Measurements from ENCODE around the gene PRAF2. TPM values are rescaled to one million over a fixed set of nuclear protein-coding genes. Genes with fewer than 3 reads are reported as not detected.
A peak's percentile ranks its signal among the peaks of the same experiment; 100 is the strongest.

Gene PRAF2
- polyA plus RNA-seq, 4 donors: 37.1 to 47.1 (median 42.3) TPM

- DNase-seq (ENCODE audit: low read depth in 4 of 4, low spot score in 3 of 4): no peak
Measured at GRCh38 chrX:49043987-49044281, 29.9 kb downstream of the PRAF2 start.

- peak; percentile 88 to 95 (median 93) for DNase-seq (ENCODE audit: low read depth in 4 of 4, low spot score in 3 of 4)
Measured at GRCh38 chrX:49043220-49043986, 30.4 kb downstream of the PRAF2 start, which contains the start of gene TFE3. Gene TFE3, minus strand, starts transcription at chrX:49043357. Its CDS starts 131 bp downstream, at chrX:49043226.

GRCh38 chrX:49042581-49043219, 31.1 kb downstream of the PRAF2 start:
- DNase-seq (ENCODE audit: low read depth in 4 of 4, low spot score in 3 of 4): no peak

GRCh38 chrX:49041744-49042580, 31.8 kb downstream of the PRAF2 start:
- DNase-seq (ENCODE audit: low read depth in 4 of 4, low spot score in 3 of 4): no peak

- no peak for DNase-seq (ENCODE audit: low read depth in 4 of 4, low spot score in 3 of 4)
Measured at GRCh38 chrX:49040376-49040955, 33.3 kb downstream of the PRAF2 start.

GRCh38 chrX:49039598-49040375, 34.0 kb downstream of the PRAF2 start:
- peak in 2 of 4 donors; percentile 39 to 53 for DNase-seq (ENCODE audit: low read depth in 4 of 4, low spot score in 3 of 4)

- no peak for DNase-seq (ENCODE audit: low read depth in 4 of 4, low spot score in 3 of 4)
Measured at GRCh38 chrX:49037883-49038475, 35.8 kb downstream of the PRAF2 start.

GRCh38 chrX:49030283-49030682, 43.5 kb downstream of the PRAF2 start:
- DNase-seq (ENCODE audit: low read depth in 4 of 4, low spot score in 3 of 4): no peak

GRCh38 chrX:49029876-49030275, 43.9 kb downstream of the PRAF2 start:
- no peak for DNase-seq (ENCODE audit: low read depth in 4 of 4, low spot score in 3 of 4)

Other genes starting within 250 kb of the PRAF2 start
- under 1 TPM in 3 of 4 donors, not detected in 1; 0.04 to 0.21 (median 0.17) TPM for gene ERAS, start 247.5 kb downstream of the PRAF2 start, polyA plus RNA-seq (ENCODE audit: insufficient read length in 4 of 4)
- 10 to 100 TPM in 2 of 4 donors, 1 to 10 TPM in 2; 6.0 to 20.2 (median 11.3) TPM for gene PCSK1N, start 238.4 kb downstream of the PRAF2 start, polyA plus RNA-seq (ENCODE audit: insufficient read length in 4 of 4)
- 10 to 100 TPM; 38.7 to 58.2 (median 40.4) TPM for gene TIMM17B, start 176.2 kb downstream of the PRAF2 start, polyA plus RNA-seq (ENCODE audit: insufficient read length in 4 of 4)
- 10 to 100 TPM; 72.7 to 85.3 (median 77.8) TPM for gene PQBP1, start 176.1 kb downstream of the PRAF2 start, polyA plus RNA-seq (ENCODE audit: insufficient read length in 4 of 4)
- 10 to 100 TPM; 34.2 to 36.6 (median 35.9) TPM for gene SLC35A2, start 162.4 kb downstream of the PRAF2 start, polyA plus RNA-seq (ENCODE audit: insufficient read length in 4 of 4)
- 1 to 10 TPM; 5.9 to 7.7 (median 7.4) TPM for gene PIM2, start 155.0 kb downstream of the PRAF2 start, polyA plus RNA-seq (ENCODE audit: insufficient read length in 4 of 4)
- 10 to 100 TPM; 60.6 to 66.9 (median 64.5) TPM for gene OTUD5, start 116.4 kb downstream of the PRAF2 start, polyA plus RNA-seq (ENCODE audit: insufficient read length in 4 of 4)
- gene KCND1, start 102.2 kb downstream of the PRAF2 start, polyA plus RNA-seq (ENCODE audit: insufficient read length in 4 of 4): 1 to 10 TPM; 2.5 to 4.1 (median 2.9) TPM
- 10 to 100 TPM; 42.5 to 56.1 (median 48.4) TPM for gene GRIPAP1, start 71.7 kb downstream of the PRAF2 start, polyA plus RNA-seq (ENCODE audit: insufficient read length in 4 of 4)
- gene TFE3, start 30.6 kb downstream of the PRAF2 start, polyA plus RNA-seq (ENCODE audit: insufficient read length in 4 of 4): 10 to 100 TPM; 28.7 to 32.8 (median 30.6) TPM
- 10 to 100 TPM; 10.2 to 12.7 (median 11.2) TPM for gene CCDC120, start 15.0 kb downstream of the PRAF2 start, polyA plus RNA-seq (ENCODE audit: insufficient read length in 4 of 4)
- 10 to 100 TPM; 54.1 to 57.3 (median 55.3) TPM for gene WDR45, start 5.9 kb upstream of the PRAF2 start, polyA plus RNA-seq (ENCODE audit: insufficient read length in 4 of 4)
- gene GPKOW, start 49.7 kb upstream of the PRAF2 start, polyA plus RNA-seq (ENCODE audit: insufficient read length in 4 of 4): 10 to 100 TPM; 21.4 to 28.3 (median 24.5) TPM
- gene MAGIX, start 88.8 kb upstream of the PRAF2 start, polyA plus RNA-seq (ENCODE audit: insufficient read length in 4 of 4): 1 to 10 TPM; 4.3 to 7.9 (median 5.5) TPM
- gene PLP2, start 97.9 kb upstream of the PRAF2 start, polyA plus RNA-seq (ENCODE audit: insufficient read length in 4 of 4): 10 to 100 TPM; 33.5 to 41.7 (median 36.1) TPM
- 1 to 10 TPM; 3.5 to 5.1 (median 4.5) TPM for gene PRICKLE3, start 112.4 kb upstream of the PRAF2 start, polyA plus RNA-seq (ENCODE audit: insufficient read length in 4 of 4)
- gene SYP, start 126.2 kb upstream of the PRAF2 start, polyA plus RNA-seq (ENCODE audit: insufficient read length in 4 of 4): 1 to 10 TPM; 1.5 to 3.1 (median 2.3) TPM
- gene CACNA1F, start 159.3 kb upstream of the PRAF2 start, polyA plus RNA-seq (ENCODE audit: insufficient read length in 4 of 4): under 1 TPM; 0.08 to 0.45 (median 0.22) TPM
- 10 to 100 TPM; 16.5 to 23.6 (median 17.4) TPM for gene CCDC22, start 161.5 kb upstream of the PRAF2 start, polyA plus RNA-seq (ENCODE audit: insufficient read length in 4 of 4)
- gene FOXP3, start 190.7 kb upstream of the PRAF2 start, polyA plus RNA-seq (ENCODE audit: insufficient read length in 4 of 4): 1 to 10 TPM in 1 of 4 donors, under 1 TPM in 3; 0.67 to 1.1 (median 0.89) TPM
- gene PPP1R3F, start 195.8 kb upstream of the PRAF2 start, polyA plus RNA-seq (ENCODE audit: insufficient read length in 4 of 4): 1 to 10 TPM; 5.5 to 8.5 (median 6.1) TPM
- gene GAGE10, start 229.6 kb upstream of the PRAF2 start, polyA plus RNA-seq (ENCODE audit: insufficient read length in 4 of 4): under 1 TPM in 1 of 4 donors, not detected in 3; 0.46 TPM
- gene GAGE12J, start 248.0 kb upstream of the PRAF2 start, polyA plus RNA-seq (ENCODE audit: insufficient read length in 4 of 4): not detected